ENCODE data around the gene LANCL1.

Gene LANCL1, protein sequence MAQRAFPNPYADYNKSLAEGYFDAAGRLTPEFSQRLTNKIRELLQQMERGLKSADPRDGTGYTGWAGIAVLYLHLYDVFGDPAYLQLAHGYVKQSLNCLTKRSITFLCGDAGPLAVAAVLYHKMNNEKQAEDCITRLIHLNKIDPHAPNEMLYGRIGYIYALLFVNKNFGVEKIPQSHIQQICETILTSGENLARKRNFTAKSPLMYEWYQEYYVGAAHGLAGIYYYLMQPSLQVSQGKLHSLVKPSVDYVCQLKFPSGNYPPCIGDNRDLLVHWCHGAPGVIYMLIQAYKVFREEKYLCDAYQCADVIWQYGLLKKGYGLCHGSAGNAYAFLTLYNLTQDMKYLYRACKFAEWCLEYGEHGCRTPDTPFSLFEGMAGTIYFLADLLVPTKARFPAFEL

GRCh38 chr2:210476194-210477128 lies at the start of gene LANCL1:
LANCL1 (minus strand) TSS chr2:210476759; CDS start chr2:210476396, 363 bp downstream.
- peak; percentile 92 for DNase-seq (ENCODE audit: low spot score)

DNA sequence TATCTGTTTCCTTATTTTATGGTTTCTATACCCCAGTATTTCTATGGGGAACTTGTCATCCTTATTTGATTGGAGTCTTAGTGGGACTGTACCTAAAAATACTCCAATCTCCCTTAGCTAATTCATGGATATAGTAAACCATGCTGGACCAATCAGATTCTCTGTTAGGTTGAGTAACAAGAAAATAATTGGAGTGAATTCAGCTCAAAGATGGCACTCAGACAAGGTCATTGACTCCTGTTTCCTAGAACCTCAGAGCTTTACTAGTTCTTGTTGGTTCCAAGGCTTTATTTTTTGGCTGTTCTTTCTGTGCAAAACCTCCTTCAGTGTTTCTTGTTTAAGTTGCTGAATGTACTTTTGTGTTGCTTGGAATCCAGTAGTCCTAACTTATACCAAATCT lies 48.0 kb upstream of the LANCL1 start:
- DNase-seq (ENCODE audit: low spot score), result no peak

DNA sequence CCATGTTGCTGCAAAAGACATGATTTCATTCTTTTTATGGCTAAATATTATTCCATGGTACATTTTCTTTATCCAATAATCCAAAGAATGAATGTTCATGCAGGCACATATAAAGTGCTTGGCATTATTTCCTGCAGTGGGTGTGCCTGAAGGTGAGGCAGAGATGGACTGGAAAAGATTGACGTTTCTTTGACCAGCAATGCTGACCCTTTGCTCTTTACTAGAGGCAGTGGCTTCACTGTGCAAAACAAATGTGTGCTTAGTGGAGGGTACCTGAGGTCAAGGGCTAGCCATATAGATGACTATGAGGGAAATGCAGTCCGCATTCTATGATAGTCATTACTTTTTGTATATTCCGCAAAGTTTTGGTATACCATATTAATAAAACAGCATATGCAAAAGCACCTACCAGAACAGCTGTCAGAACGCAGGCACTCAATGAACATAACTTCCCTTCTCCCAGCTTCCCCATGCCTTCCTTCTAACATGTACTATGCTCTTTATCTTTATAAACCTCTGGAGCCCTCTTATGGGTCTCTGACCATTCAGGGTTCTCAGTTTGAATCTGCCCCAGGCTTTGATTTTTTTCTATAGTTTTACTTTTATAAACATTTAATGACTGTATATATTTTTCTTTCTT lies 47.2 kb upstream of the LANCL1 start:
- DNase-seq (ENCODE audit: low spot score), result no peak

- DNase-seq (ENCODE audit: low spot score), result no peak
These were observed 45.8 kb upstream of the LANCL1 start for GRCh38 chr2:210522399-210522798.

- no peak for DNase-seq (ENCODE audit: low spot score)
These were observed 43.0 kb upstream of the LANCL1 start for GRCh38 chr2:210519594-210519993.

DNA sequence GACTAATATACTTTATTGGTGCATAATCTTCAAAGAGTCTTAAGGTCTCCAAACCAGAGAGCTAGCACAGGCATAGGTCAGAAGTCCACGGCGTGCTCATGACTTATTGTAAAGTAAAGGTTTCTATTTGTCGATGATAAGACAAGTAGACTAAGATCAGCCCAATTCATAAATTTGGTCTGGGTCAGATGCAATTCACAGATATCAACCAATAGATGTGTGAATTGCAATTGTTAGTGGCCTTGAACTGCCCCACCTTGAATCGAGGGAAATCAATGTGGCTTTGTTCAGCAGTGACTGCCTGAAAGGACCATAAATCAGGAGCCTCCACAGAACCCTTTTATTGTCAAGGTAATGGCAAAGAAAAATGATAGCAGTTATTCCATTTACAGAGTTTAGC lies 40.7 kb upstream of the LANCL1 start:
- DNase-seq (ENCODE audit: low spot score), result no peak

- no peak for DNase-seq (ENCODE audit: low spot score)
These were observed 39.4 kb upstream of the LANCL1 start for GRCh38 chr2:210515911-210516310.

DNA sequence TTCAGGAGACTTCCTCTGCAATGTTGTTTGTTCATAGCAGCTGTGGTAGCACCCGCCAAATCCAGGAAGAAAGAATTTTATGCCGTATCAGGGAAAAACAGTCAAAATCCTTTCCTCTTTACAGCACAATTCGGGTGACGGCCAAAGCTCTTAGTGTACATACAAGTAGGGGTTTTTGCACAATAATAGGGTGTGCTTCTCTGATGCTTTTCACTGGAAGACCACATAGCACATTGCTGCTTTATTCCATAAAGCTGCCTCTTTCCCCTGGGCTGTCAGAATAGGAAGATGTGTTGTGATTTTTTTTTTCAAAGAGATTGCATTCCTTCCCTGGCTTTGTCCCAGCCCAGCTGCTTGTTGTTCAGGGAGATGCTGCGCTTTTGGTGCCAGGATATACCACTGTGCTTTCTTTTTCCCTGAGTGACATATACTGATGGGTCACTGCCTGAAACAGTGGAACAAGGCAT lies 27.2 kb upstream of the LANCL1 start:
- no peak for DNase-seq (ENCODE audit: low spot score)

- DNase-seq (ENCODE audit: low spot score), result peak; percentile 35
These were observed 26.6 kb upstream of the LANCL1 start for GRCh38 chr2:210503001-210503623.

GRCh38 chr2:210496512-210496911 lies 20.0 kb upstream of the LANCL1 start:
- DNase-seq (ENCODE audit: low spot score), result peak; percentile 49

GRCh38 chr2:210493528-210493927 lies 17.0 kb upstream of the LANCL1 start:
- DNase-seq (ENCODE audit: low spot score), result no peak

GRCh38 chr2:210481601-210482175 lies 5.1 kb upstream of the LANCL1 start:
- no peak for DNase-seq (ENCODE audit: low spot score)

DNA sequence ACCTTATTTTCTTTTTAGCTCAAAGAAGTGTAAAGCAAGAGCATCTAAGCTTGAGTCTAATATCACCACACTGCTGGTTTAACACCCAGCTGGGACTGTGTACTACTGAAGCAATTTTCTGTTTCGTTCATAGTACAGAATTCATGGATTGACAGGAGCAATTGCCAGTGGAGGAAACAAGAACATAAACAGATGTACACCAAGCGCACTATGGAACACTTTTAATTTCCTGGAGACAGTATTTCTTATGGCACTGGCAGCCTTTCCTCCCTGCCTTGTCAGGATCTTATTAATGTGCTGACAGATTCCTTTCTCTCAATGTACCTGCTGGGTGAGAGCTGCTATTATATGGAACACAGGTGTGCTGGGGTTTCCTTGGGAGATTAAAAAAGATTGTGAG lies 4.2 kb upstream of the LANCL1 start:
- no peak for DNase-seq (ENCODE audit: low spot score)

DNA sequence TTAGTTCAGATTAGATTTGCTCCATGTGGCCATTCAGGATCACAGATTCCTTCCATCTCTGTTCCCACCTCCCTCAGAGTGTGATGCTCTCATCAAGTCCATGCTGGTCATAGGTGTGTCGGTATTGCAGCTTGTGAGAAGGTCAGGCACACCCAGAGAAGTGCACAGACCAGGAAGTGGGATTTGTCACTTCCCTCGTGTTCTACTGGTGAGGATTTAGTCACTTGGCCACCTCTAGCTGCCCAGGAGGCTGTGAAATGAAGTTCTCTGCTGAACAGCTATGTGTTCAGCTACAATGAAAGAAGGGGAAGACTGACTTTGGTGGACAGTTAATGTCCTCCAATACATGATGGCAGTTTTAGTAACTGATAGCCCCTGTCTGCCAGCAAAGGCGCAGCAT lies 3.5 kb upstream of the LANCL1 start:
- DNase-seq (ENCODE audit: low spot score), result no peak

GRCh38 chr2:210478661-210479060 lies 2.1 kb upstream of the LANCL1 start:
- no peak for DNase-seq (ENCODE audit: low spot score)

DNA sequence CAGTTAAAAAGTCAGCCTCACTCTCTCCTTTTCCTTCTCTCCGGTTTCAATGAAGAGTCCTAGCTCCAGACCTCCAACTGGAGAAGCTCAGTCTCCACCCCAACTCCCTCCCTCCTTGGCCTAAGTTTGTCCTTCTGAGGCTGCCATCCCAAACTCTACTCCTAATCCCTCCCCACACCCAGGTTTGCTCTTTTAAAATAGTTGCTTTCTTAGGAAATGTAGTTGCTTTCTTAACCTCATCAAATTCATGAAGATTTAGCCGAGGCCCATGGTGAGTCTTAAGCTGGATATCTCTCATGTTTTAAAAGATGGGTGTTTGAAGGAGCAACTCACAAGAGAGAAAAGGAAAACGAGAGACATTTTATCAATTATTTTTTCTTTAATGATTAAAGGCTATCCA lies 937 bp upstream of the LANCL1 start:
- DNase-seq (ENCODE audit: low spot score), result no peak

DNA sequence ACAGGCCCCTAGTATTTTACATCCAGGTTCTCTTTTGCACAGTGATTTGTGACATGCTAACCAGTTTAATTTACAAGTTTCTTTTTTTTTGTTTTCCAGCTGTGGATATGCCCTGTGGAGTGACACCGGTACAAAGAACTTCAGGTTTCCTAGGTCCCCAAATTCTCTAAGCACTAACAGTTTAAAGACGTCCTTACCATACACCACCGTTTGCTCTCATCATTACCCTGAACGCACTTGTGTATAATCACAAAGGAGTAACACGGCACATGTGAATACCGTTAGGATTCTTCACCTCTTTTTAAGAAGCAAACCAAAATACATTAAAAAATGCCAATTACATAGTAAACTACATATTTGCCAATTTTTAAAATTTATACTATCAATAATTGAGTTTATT lies 853 bp downstream of the LANCL1 start:
- DNase-seq (ENCODE audit: low spot score), result no peak

GRCh38 chr2:210474776-210475175 lies 1.8 kb downstream of the LANCL1 start:
- no peak for DNase-seq (ENCODE audit: low spot score)

DNA sequence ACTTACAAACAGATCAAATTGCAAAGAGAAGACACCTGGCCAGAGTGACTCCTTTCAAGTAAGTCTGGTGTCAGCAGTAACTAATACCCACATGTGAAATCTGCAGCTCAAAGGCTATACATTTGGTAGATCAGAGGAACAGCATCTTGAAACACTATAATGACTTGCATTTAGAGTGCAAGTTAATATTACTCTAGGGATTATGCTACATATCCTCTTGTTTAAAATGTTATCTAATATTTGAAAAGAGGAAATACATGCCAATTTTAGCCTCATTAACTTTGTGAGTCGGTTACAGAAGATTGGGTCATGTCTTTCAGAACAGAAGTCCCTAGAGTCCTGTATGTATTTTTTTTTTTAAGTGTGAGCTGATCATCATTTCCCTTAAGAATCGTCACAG lies 15.2 kb downstream of the LANCL1 start:
- DNase-seq (ENCODE audit: low spot score), result peak; percentile 46

- peak; percentile 14 for DNase-seq (ENCODE audit: low spot score)
These were observed 16.0 kb downstream of the LANCL1 start for GRCh38 chr2:210460322-210461227.

DNA sequence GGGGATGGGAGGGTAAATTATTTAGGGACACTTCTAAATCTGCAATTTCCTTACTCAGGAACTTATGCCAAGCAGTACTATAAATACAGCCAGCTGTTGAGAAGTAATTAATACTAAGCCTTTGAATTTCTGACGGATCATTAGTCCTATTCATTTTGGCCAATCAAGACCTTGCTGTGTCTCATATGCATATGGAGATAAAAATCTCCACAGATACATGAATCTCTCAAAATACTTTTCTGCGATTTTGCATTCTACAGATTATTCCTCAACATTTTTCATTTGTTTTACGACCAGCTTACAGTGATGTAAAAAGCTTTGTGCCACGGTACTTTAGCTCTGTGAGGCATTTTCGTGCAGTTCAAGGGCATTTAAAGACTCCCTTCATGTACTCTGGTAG lies 16.7 kb downstream of the LANCL1 start:
- DNase-seq (ENCODE audit: low spot score), result no peak

Data from germinal center (tissue), 1 donor.